ENCODE data around the gene CTNNA2. TPM values are rescaled to one million over a fixed set of nuclear protein-coding genes. Genes with fewer than 3 reads are reported as not detected.

Gene CTNNA2
- total and polyA plus RNA-seq, 7 experiments from 2014 or later, result not detected

DNA sequence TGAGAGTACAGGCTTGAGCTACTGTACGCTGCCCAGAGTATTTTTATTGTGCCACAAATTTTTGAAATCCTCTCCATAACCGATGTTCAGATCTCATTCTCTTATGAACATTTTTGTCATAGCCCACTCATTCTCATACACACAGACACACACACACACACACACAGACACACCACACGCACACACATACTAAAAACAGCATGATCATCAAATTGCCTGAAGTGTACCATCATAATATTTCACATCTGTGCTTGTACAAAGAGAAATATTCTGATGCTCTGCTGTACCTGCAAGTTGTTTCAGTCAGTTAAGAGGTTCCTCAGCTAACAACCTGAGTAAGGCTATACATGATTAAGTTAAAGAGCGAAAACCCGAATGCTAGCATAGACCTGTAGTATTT, 696.6 kb downstream of the CTNNA2 start:
- no peaks in the 10 kb centered on the region for H3K36me3 Mint-ChIP-seq
- intact Hi-C loops (cut with micrococcal nuclease), result no loop called here

DNA sequence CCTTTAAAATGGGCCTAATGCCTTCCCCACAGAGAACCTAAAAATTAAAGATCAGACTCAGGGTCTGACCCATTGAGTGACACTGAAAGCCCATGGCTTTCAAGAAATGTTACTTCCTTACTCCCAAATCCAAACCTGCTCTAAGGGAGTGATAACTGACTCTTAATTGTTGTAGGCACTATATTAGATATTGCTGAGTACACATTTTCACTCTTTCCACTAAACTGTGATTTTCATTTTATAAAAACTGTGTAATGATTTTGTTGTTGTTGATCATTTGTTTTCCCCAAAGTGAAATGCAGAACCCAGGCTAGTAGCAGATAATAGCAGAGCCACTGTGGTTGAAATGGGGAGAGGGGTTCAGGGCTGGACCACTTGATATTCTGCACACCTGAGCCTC, 704.6 kb downstream of the CTNNA2 start:
- Histone ChIP-seq H3K36me3 (ENCODE audit: control insufficient read depth in 2 of 3, insufficient read depth in 3 of 3, low read length in 3 of 3) (no peaks in the 10 kb centered on the region), H3K27ac (ENCODE audit: low read depth, low read length) (no peak overlapping the region), H3K27me3 (ENCODE audit: control insufficient read depth in 2 of 2, insufficient read depth in 2 of 2, low read length in 2 of 2) (no peaks in the 10 kb centered on the region), H3K9me3 (ENCODE audit: control insufficient read depth in 2 of 3, low read length in 3 of 3) (no peaks in the 10 kb centered on the region), H3K4me3 (ENCODE audit: low read length) (no peak overlapping the region), H3K4me1 (ENCODE audit: control insufficient read depth in 2 of 2, insufficient read depth in 2 of 2, low read length in 2 of 2) (no peaks in the 10 kb centered on the region)
- intact Hi-C loops (cut with micrococcal nuclease), result no loop called here
- ChIA-PET CTCF (no interaction called here), POLR2A (no interaction called here)
- no peaks in the 10 kb centered on the region for H3K27me3 Mint-ChIP-seq
- no peak overlapping the region for H3K27ac Mint-ChIP-seq
- no peaks in the 10 kb centered on the region for H3K4me1 Mint-ChIP-seq
- H3K36me3 Mint-ChIP-seq, result no peaks in the 10 kb centered on the region
- H3K9me3 Mint-ChIP-seq, result peaks cover 0 to 22% (median 11%) of the 10 kb centered on the region in 11 donors
- DNase-seq, result no peak
- no peak overlapping the region for H3K4me3 Mint-ChIP-seq
- no peak for ATAC-seq

More for the DNA sequence above, 696.6 kb downstream of the CTNNA2 start:
- ChIA-PET CTCF (no interaction called here), POLR2A (no interaction called here)
- Mint-ChIP-seq H3K27ac (no peak overlapping the region), H3K4me3 (no peak overlapping the region), H3K27me3 (no peaks in the 10 kb centered on the region), H3K9me3 (peaks cover 0 to 23% (median 13%) of the 10 kb centered on the region in 11 donors), H3K4me1 (no peaks in the 10 kb centered on the region)
- Histone ChIP-seq H3K27ac (ENCODE audit: low read depth, low read length) (no peak overlapping the region), H3K36me3 (ENCODE audit: control insufficient read depth in 2 of 3, insufficient read depth in 3 of 3, low read length in 3 of 3) (no peaks in the 10 kb centered on the region), H3K4me3 (ENCODE audit: low read length) (no peak overlapping the region), H3K4me1 (ENCODE audit: control insufficient read depth in 2 of 2, insufficient read depth in 2 of 2, low read length in 2 of 2) (no peaks in the 10 kb centered on the region), H3K27me3 (ENCODE audit: control insufficient read depth in 2 of 2, insufficient read depth in 2 of 2, low read length in 2 of 2) (no peaks in the 10 kb centered on the region), H3K9me3 (ENCODE audit: control insufficient read depth in 2 of 3, low read length in 3 of 3) (no peaks in the 10 kb centered on the region)
- ATAC-seq (no peak), DNase-seq (no peak)

DNA sequence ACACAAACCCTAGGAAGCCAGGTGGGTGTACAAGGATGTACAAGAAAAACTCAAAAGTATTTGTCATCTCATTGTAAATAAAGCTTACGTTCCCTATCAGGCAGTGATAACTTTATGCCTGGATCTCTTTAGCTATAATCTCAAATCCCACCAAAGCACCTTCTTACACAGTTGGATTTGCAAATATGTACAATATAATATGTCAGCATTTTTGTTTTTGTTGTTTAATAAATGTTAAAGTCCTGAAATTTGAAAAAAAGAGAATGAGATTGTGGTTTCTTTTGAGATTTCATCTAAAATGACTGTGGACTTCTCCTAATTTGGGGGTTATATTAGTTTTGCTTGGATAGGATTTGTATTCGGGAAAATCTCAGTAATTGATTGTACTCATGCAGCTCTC, 709.8 kb downstream of the CTNNA2 start:
- H3K36me3 ChIP-seq (ENCODE audit: control insufficient read depth in 2 of 3, insufficient read depth in 3 of 3, low read length in 3 of 3), result no peaks in the 10 kb centered on the region
- H3K9me3 ChIP-seq (ENCODE audit: control insufficient read depth in 2 of 3, low read length in 3 of 3), result no peaks in the 10 kb centered on the region
- ChIA-PET POLR2A (no interaction called here), CTCF (no interaction called here)
- ATAC-seq, result no peak
- Mint-ChIP-seq H3K27ac (no peak overlapping the region), H3K4me3 (no peak overlapping the region), H3K4me1 (no peaks in the 10 kb centered on the region), H3K36me3 (no peaks in the 10 kb centered on the region), H3K27me3 (peaks cover 0 to 4% (median 0%) of the 10 kb centered on the region in 5 donors), H3K9me3 (peaks cover 0 to 22% (median 6%) of the 10 kb centered on the region in 11 donors)
- no peaks in the 10 kb centered on the region for H3K4me1 ChIP-seq (ENCODE audit: control insufficient read depth in 2 of 2, insufficient read depth in 2 of 2, low read length in 2 of 2)
- intact Hi-C loops (cut with micrococcal nuclease), result no loop called here
- no peak overlapping the region for H3K27ac ChIP-seq (ENCODE audit: low read depth, low read length)
- no peak for DNase-seq
- no peak overlapping the region for H3K4me3 ChIP-seq (ENCODE audit: low read length)
- H3K27me3 ChIP-seq (ENCODE audit: control insufficient read depth in 2 of 2, insufficient read depth in 2 of 2, low read length in 2 of 2), result no peaks in the 10 kb centered on the region

DNA sequence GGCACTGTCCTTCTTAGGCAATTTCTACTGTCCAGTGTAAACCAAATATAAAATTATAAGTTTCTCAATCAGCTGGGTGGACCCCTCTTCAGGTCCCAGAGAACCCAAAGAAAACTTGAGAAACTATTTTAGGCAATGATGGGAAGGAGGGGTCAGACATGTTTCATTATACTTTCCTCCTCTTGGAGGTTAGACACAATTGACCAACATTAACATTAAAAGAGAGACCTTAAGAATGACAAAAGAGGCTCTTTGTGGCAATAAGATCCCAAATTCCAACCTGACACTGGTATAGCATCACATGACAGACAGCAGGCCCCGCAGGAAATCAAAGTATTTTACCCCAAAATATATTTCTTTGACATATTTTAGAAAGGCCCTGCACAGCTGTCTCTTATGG, 718.6 kb downstream of the CTNNA2 start:
- H3K9me3 ChIP-seq (ENCODE audit: control insufficient read depth in 2 of 3, low read length in 3 of 3), result no peaks in the 10 kb centered on the region
- CTCF ChIA-PET, result no interaction called here
- intact Hi-C loops (cut with micrococcal nuclease), result no loop called here

DNA sequence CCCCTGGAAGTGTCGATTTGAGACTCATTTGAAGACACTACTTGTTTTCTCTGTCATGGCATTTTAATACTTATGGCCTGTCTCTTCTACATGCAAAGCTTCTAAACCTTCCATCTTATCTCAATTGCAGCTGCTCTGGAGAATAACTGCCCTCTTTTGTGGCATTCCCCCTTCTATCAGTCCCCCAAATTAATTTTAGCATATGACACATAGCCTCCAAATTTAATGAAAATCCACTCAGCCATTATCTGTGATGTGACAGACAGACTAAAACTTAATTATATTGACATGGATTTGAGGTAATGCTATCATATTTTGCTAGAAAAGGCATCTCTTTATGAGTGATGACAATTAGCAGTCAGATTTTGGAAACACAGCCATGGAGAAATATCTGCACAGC, 720.5 kb downstream of the CTNNA2 start:
- intact Hi-C loops (cut with micrococcal nuclease), result no loop called here
- CTCF ChIA-PET, result no interaction called here
- no peak for DNase-seq
- no peaks in the 10 kb centered on the region for H3K4me1 Mint-ChIP-seq
- no peaks in the 10 kb centered on the region for H3K36me3 ChIP-seq (ENCODE audit: control insufficient read depth in 2 of 3, insufficient read depth in 3 of 3, low read length in 3 of 3)
- no peaks in the 10 kb centered on the region for H3K27me3 ChIP-seq (ENCODE audit: control insufficient read depth in 2 of 2, insufficient read depth in 2 of 2, low read length in 2 of 2)
- H3K36me3 Mint-ChIP-seq, result no peaks in the 10 kb centered on the region
- no peak overlapping the region for H3K4me3 ChIP-seq (ENCODE audit: low read length)
- H3K27me3 Mint-ChIP-seq, result no peaks in the 10 kb centered on the region
- H3K27ac Mint-ChIP-seq, result no peak overlapping the region
- H3K27ac ChIP-seq (ENCODE audit: low read depth, low read length), result no peak overlapping the region
- no peaks in the 10 kb centered on the region for H3K9me3 ChIP-seq (ENCODE audit: control insufficient read depth in 2 of 3, low read length in 3 of 3)
- H3K9me3 Mint-ChIP-seq, result peaks cover 0 to 14% (median 5%) of the 10 kb centered on the region in 11 donors
- POLR2A ChIA-PET, result no interaction called here
- ATAC-seq, result no peak
- H3K4me1 ChIP-seq (ENCODE audit: control insufficient read depth in 2 of 2, insufficient read depth in 2 of 2, low read length in 2 of 2), result no peaks in the 10 kb centered on the region
- no peak overlapping the region for H3K4me3 Mint-ChIP-seq

More for the DNA sequence above, 718.6 kb downstream of the CTNNA2 start:
- Mint-ChIP-seq H3K4me1 (no peaks in the 10 kb centered on the region), H3K9me3 (peaks cover 0 to 17% (median 6%) of the 10 kb centered on the region in 11 donors), H3K27ac (no peak overlapping the region), H3K4me3 (no peak overlapping the region), H3K36me3 (no peaks in the 10 kb centered on the region), H3K27me3 (no peaks in the 10 kb centered on the region)
- ATAC-seq (no peak), DNase-seq (no peak)
- no peak overlapping the region for H3K27ac ChIP-seq (ENCODE audit: low read depth, low read length)
- no peaks in the 10 kb centered on the region for H3K27me3 ChIP-seq (ENCODE audit: control insufficient read depth in 2 of 2, insufficient read depth in 2 of 2, low read length in 2 of 2)
- POLR2A ChIA-PET, result no interaction called here
- no peaks in the 10 kb centered on the region for H3K36me3 ChIP-seq (ENCODE audit: control insufficient read depth in 2 of 3, insufficient read depth in 3 of 3, low read length in 3 of 3)
- H3K4me1 ChIP-seq (ENCODE audit: control insufficient read depth in 2 of 2, insufficient read depth in 2 of 2, low read length in 2 of 2), result no peaks in the 10 kb centered on the region
- no peak overlapping the region for H3K4me3 ChIP-seq (ENCODE audit: low read length)

DNA sequence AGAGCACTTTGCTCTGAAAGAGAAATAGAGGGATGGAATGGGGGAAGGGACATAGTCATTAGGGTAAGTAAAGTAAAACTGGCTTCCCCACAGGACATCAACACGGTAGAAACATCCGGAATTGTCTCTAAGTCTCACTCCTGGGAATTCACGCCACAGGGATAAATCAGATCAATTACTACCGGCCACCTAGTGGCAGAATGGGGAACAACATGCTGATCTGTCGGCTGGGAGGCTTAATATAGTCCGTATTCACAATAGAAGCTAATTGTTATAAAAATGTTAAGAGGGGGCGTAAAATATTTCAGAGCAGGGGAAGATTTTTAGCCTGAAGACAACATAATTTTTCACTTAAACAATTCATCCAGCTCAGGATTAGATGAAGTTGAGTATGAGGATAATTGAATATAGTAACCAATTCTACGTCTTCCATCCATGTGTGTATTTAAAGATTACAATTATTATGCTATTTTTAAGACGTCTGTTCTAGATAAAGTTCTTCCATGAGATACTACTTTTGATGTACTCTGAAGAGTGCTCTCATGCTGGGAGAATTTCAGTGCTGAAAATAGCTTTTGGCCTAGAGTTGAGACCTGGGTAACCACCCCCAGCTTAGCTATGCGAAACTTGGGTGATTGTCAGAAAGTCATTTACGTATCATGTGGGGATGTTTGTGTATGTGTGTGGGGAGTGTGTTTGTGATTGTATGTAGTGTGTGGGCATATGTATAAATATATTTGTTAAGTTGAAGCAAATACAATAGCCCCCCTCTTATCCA, 726.0 kb downstream of the CTNNA2 start:
- no peaks in the 10 kb centered on the region for H3K36me3 Mint-ChIP-seq
- POLR2A ChIA-PET, result no interaction called here
- DNase-seq, result peak in 2 of 9 donors; percentile 0 to 21

DNA sequence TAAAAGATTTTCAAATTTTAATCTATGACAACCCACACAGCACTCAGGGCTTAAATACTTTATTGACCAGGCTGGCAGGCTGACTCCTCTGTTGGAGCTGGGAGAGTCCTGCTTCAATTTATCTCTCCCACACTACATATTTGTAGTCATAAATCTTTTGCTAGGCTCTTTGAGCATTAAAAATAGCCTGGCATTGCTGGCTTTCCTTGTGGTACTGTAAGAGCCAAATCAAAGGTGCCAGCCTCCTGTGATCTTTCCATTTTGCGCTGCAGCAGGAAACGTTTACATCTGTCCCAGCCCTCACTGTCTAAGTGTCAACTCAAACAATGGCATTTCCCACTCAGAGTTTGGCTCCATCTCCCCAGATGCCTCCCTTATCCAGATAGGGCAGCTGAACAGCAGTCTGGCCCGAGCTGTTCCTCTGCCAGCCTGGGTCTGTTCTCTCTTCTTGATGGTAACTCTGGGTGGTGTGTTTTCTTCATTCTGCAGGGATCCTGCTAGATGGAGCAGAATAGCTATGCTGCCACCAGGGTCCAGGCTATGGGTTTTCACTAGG, 729.6 kb downstream of the CTNNA2 start:
- no peaks in the 10 kb centered on the region for H3K36me3 Mint-ChIP-seq
- no peak overlapping the region for H3K27ac Mint-ChIP-seq
- ATAC-seq, result no peak

More for the DNA sequence above, 726.0 kb downstream of the CTNNA2 start:
- ATAC-seq, result no peak
- Mint-ChIP-seq H3K27ac (no peak overlapping the region), H3K27me3 (no peaks in the 10 kb centered on the region), H3K4me1 (no peaks in the 10 kb centered on the region), H3K4me3 (no peak overlapping the region), H3K9me3 (peaks cover 0 to 15% (median 7%) of the 10 kb centered on the region in 11 donors)
- CTCF ChIA-PET, result interaction anchor here (0.6 to 1.0 kb wide), 2 partner anchors 14 to 121 kb away, joined by 3 read pairs; no protein-coding TSS in a partner anchor
- Histone ChIP-seq H3K9me3 (ENCODE audit: control insufficient read depth in 2 of 3, low read length in 3 of 3) (no peaks in the 10 kb centered on the region), H3K4me1 (ENCODE audit: control insufficient read depth in 2 of 2, insufficient read depth in 2 of 2, low read length in 2 of 2) (no peaks in the 10 kb centered on the region), H3K27ac (ENCODE audit: low read depth, low read length) (no peak overlapping the region), H3K36me3 (ENCODE audit: control insufficient read depth in 2 of 3, insufficient read depth in 3 of 3, low read length in 3 of 3) (no peaks in the 10 kb centered on the region), H3K4me3 (ENCODE audit: low read length) (no peak overlapping the region), H3K27me3 (ENCODE audit: control insufficient read depth in 2 of 2, insufficient read depth in 2 of 2, low read length in 2 of 2) (no peaks in the 10 kb centered on the region)
- intact Hi-C loops (cut with micrococcal nuclease), result no loop called here

More for the DNA sequence above, 729.6 kb downstream of the CTNNA2 start:
- no peaks in the 10 kb centered on the region for H3K9me3 ChIP-seq (ENCODE audit: control insufficient read depth in 2 of 3, low read length in 3 of 3)
- Mint-ChIP-seq H3K4me3 (no peak overlapping the region), H3K27me3 (no peaks in the 10 kb centered on the region), H3K9me3 (peaks cover 0 to 12% (median 4%) of the 10 kb centered on the region in 11 donors), H3K4me1 (peaks cover 0 to 5% (median 3%) of the 10 kb centered on the region in 7 donors)
- DNase-seq, result no peak
- no peak overlapping the region for H3K4me3 ChIP-seq (ENCODE audit: low read length)
- CTCF ChIA-PET, result no interaction called here
- no peaks in the 10 kb centered on the region for H3K27me3 ChIP-seq (ENCODE audit: control insufficient read depth in 2 of 2, insufficient read depth in 2 of 2, low read length in 2 of 2)
- no peak overlapping the region for H3K27ac ChIP-seq (ENCODE audit: low read depth, low read length)
- H3K36me3 ChIP-seq (ENCODE audit: control insufficient read depth in 2 of 3, insufficient read depth in 3 of 3, low read length in 3 of 3), result no peaks in the 10 kb centered on the region
- intact Hi-C loops (cut with micrococcal nuclease), result no loop called here
- no peaks in the 10 kb centered on the region for H3K4me1 ChIP-seq (ENCODE audit: control insufficient read depth in 2 of 2, insufficient read depth in 2 of 2, low read length in 2 of 2)
- POLR2A ChIA-PET, result no interaction called here
